ENCODE measurements around the gene PPP2R2D.
"Not testable (repeated sequence)": the region's sequence is repeated elsewhere in the genome, so short reads cannot be mapped to it uniquely, and the experiment has no call there.

Gene PPP2R2D

DNA sequence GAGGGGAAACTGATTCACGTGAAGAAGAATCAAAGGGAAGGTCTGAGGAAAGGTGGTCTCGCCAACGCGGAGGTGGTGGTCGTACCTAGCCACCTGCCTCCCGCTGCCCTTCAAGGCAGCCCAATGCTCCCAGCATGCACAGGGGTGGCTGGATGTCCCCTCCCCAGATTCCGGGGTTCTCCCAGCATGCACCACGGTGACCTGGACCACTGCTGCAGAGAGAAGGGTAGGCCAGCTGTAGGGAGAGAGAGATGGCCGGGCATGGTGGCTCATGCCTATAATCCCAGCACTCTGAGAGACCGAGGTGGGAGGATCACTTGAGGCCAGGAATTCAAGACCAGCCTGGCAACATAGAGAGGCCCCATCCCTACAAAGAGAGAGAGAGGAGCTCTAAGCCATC, 32.4 kb upstream of the PPP2R2D start:
- no peak for DNase-seq

DNA sequence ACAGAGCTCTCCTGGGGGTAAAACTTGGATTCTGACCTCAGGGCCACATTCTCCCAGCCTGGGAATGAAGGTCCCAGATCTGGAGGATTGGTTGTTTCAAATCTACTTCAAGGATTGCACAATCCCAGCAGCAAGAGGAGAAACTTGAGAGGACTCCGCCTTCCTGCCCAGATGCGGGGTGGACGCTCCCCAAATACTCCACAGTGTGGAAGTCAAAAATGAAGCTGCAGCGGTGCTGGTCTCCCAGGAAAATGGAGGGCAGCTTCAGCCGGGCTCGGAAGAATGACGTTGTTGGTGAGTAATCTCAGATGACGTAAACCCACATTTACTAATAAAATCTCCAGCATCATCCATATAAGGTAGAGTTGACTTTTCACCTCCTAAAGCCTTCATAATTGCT, 31.5 kb upstream of the PPP2R2D start:
- DNase-seq = no peak

DNA sequence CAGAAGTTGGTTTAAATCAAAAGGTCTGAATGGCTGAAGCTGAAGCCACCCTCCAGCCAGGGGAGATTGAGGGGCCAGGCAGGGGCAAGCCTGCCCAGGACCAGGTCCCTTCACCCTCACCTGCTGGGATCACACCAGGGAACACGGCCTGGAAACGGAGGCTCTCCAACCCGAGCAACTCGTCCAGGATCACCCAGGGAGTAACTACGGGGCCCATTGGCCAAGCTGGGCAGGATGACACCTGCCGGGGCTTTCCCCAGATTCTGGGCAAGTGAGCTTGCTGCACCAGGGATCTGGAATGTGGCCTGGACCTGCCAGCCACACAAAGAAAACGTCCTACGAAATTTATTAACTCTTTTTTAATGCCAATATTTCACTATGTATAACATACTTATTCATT, 30.4 kb upstream of the PPP2R2D start:
- DNase-seq = no peak

DNA sequence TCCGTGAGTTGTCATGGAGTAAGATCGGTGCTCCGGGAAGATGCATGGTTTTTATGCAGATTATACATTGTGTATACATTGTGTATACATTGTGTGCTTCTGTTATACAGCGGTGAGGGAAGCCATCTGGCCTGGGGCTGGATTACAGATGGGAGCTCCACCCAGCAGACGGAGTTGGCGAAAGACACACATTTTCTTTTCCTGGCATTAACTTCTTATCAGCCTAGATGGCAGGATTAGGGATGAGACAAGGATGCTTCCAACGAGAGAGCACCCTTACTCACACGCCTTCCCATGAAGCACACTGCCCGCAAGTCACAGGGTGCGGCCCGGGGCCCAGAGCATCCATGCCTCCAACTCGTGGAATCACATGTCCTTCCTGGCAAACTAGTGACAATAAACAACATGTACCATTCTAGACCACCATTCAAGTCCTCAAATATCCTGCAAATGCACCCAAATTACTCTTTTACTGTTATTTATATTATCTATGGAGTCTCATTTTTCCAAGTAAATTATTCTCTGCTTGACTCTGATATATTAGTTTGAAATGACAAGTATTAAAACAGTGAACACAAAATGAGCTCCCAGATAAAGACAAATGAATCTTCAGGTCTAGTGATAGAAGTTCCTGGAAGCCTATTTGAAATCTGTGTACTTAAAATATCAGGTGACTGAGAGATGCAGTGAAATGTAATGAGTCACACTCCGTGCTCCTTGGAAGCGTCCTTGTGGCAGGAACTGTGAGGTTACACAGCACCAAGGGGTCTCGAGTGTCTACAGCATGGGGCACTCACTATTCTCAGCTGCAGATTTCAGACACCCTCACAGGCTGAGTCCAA, 29.8 kb upstream of the PPP2R2D start:
- DNase-seq = peak; percentile 51

DNA sequence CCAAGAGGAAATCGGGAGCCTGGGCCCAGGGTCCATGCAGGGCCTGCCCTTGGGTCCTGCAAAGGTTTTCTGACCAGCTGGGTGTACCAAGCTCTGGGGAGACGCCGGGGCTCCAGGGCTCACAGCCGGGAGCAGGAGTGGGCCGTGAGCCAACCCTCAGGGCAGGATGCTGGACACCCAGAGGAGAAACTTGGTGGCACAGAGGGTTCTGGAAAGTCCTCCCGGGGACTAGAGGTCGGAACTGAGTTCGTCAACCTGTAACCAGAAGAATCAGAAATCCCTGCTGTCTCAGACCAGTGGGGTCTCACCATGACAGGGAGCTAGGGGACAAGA, 29.2 kb upstream of the PPP2R2D start:
- no peak for DNase-seq

DNA sequence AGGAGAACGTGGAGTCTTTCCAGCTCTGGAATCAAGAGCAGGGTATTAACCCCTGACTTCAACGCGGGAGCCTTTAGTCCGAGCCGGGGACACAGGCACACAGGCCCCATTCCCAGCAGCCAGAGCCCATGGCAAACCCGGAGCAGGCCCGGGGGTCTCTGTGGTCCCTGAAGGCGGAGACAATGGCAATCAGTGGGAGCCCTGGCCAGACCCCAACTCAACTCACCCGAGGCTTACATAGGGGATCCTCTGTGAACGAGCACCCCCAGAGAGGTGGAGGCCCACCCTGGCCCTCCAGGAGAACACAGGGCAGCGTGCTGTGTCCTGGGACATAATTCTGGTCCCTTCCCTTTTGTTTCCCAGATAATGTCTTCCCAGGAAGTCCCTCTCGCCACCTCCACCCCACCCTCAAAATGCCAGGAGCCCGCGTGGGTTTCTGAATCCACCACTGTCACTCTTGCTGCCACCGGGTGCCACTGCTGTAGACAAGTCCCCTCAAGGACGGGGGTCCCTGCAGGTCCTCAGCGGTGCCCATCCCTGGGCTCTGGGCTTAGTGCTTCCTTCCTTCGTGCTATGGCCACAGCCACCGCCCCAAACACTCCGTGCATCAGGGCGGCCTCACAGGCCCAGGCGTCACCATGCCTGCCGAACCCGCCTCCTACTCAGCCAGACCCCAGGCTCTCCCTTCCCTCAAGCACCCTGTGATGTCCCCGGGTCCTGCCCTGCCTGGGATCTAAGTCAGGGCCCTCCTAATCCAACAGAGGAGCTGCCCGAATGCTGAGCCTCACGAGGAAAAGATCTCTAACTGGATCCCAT, 28.6 kb upstream of the PPP2R2D start:
- DNase-seq = no peak

DNA sequence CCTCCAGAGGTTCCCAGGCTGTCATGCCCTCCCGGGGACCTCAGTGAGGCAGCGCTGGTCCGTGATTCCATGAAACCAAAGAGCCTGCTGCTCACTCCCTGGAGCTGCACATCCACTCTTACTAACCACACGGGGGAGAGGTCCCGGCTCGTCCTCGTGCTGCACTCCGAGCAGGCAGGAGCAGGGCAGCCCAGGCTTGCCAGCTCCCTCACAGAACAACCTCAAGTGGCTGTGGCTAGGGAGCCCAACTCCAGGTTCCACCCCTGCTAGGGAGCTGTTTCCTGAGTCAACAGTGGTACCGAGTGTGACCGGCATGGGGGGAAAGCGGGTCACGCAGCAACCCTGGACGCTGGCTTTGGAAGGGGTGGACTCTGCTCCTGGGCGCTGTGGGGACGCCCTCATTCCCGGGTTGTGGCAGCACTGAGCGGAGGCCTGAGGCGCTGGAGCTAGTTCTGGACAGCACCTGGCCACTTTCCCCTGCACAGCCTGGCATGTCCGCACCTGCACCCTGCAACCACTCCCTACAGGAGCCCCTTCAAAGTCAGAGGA, 27.9 kb upstream of the PPP2R2D start:
- no peak for DNase-seq

DNA sequence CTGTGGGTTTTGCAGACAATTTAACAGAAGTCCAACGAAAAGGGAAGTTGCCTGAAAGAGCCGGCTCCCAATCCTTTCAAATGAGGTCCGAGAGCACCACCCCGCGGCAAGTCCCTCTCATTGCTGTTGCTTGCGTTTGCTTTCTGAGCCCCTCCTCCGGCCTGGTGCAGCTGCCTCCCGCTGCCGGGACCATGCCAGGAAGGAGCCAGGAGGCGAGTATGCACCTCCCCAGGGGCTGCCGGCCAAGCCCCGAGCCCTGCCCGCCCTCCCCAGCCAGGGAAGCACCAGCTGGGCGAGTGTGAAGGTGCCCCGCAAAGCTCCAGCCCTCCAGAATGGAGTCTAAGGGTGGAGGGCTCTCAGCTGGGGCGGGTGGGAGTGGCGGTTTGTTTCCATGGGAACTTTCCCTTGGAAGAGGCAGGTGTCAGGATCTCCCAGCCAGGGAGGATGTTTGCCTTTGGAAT, 25.8 kb upstream of the PPP2R2D start:
- peak; percentile 87 for DNase-seq

DNA sequence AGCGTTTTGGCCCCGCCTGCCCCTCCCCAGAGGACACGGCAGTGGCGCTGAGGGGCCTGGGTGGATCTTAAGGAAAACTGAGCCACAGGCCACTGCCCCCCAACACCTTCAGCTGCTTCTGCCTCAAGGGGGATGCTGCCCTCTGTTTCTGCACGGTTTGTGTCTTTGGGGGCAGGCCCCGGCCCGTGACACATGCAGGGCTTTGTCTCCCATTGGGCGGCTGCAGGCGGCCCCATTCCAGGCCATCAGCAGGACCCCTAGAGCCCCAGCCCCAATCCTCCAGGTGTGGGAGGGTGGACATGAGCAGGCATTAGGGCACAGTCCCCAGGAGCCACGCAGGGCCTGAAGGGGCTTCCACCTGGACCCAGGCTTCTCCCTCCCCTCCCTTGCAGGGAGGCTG, 25.3 kb upstream of the PPP2R2D start:
- DNase-seq = no peak

DNA sequence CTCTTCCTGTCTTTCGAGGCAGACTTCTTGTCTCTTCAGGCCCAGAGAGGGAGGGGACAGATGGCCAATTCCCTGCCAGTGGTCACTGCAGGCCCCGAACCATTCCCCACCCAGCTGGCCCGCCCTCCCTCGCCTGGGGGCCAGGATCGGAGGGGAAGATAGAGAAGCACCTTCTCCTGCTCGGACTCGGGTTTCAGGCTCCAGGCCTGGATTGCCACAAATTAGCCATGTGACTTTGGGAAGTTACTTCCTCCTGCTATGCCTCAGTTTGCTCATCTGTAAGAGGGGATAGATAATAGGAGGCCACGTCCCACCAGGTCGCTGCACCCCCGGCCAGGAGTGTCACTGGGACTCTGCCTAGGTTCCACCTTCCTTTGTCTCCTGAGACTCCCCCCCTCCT, 24.8 kb upstream of the PPP2R2D start:
- DNase-seq = no peak

DNA sequence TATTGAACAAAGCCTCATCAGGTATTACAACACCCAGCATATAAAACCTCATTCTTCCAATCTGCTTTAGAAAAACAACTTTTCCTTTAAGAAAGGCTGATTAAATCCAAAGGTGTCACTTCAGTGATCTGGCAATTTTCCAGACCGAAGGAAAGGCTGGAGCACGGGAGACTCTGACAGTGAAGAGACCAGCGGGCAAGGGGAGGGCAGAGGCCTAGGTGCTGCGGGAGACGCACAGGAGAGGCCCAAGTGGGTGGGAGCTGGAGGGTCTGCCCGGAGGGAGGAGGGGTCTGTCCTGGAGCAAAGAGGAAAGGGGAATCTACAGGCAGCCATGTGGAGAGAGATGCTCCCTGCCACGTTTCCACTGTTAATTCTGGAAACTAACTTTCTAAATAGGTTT, 24.3 kb upstream of the PPP2R2D start:
- DNase-seq = no peak

DNA sequence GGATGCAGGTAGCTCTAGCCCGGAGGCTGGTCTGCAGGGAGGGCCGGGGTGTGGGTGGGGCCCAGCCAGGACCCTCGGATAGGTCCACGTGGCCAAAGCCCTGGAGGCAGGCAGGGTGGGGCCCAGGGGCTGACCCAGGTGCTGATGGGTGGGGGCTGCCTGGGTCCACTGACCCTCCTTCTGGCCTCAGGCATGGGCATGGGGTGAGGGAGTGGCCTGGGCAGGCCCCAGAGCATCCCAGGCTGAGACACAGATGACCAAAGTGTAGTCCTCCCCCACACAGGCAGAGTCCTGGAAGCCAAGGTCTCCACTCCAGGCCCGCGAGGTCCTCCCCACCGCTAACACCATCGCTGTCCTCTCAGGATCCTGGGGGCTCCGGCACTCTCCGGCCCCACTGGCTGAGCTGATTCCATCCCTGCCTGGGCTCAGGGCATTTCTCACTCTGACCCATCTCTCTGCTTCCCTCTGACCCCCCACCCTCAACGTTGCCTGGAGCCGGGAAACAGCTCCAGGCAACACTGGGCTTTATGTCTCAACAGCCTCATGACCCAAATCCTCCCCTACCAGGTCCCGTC, 20.7 kb upstream of the PPP2R2D start:
- DNase-seq = no peak

DNA sequence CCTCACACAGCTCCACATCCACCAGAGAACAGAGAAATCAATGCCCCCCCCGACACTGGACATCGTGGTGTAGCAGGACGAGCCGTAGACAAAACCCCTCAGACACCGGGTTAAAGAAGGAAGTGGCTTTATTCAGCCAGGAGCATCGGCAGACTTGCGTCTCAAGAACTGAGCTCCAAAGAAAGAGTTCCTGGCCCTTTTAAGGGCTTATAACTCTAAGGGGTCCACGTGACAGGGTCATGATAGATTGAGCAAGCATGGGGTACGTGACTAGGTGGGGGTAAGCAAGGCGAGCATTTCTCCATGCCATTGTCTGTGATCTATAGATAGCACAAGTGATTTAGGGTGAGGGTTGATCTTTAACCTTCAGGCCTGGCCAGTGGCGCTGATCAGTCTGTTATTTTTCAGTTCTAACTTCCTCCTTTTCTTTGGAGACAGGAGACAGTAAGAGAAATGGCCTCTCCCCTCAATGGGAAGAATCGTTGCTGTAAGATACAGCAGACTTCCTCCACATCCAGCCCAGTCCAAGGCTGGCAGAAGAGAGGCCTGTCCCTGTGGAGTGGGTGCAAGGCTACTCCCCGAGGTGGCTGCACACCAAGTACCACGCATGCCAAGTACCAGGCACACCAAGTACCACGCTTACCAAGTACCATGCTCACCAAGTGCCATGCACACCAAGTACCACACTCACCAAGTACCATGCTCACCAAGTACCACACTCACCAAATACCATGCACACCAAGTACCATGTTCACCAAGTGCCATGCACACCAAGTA, 19.5 kb upstream of the PPP2R2D start:
- no peak for DNase-seq

DNA sequence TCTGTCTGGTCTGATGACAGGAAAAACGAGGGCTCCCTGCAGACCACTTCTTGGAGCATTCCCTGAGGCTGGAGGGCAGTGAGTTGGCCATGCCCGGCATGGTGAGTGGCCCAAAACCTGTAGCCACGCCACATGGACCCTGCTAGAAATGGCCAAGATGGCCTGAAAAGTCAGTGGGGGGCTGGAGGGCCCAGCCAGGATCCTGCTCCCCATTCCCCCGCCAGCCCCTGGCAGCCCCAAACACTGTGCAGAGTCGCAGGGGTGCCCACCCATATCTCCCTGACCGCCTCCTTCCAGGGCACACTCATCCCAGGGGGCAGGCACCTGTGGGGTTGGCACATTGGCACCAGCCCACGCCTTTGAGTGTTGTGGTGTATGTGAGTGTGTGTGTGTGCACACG, 18.7 kb upstream of the PPP2R2D start:
- DNase-seq = no peak

DNA sequence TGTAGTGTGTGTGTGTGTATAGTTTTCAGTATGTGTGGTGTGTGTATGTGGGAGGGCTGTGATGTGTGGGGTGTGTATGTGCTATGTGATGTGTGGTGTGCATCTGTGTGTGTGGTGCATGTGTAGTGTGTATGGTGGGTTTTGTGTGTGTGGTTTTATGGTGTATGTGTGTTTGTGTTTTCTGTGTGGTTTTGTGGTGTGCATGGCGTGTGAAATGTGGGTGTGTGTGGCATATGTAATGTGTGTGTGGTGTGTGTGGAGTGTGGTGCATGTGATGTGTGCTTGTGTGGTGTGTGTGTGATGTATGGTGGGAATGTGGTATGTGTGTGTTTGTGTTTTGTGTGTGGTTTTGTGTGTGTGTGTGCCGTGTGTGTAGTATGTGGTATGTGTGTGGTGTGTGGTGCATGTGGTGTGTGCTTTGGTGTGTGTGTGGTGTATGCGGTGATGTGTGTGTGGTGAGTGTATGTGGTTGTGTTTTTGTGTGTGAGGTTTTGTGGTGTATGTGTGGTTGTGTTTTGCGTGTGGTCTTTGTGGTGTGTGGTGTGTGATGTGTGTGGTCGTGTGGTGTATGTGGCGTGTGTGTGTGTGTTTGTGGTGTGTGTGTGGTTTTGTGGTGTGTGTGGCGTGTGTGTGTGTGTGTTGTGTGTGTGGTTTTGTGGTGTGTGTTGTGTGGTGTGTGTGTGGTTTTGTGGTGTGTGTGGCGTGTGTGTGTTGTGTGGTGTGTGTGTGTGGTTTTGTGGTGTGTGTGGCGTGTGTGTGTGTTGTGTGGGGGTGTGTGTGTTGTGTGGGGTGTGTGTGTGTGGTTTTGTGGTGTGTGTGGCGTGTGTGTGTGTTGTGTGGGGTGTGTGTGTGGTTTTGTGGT, 18.0 kb upstream of the PPP2R2D start:
- DNase-seq = no peak

DNA sequence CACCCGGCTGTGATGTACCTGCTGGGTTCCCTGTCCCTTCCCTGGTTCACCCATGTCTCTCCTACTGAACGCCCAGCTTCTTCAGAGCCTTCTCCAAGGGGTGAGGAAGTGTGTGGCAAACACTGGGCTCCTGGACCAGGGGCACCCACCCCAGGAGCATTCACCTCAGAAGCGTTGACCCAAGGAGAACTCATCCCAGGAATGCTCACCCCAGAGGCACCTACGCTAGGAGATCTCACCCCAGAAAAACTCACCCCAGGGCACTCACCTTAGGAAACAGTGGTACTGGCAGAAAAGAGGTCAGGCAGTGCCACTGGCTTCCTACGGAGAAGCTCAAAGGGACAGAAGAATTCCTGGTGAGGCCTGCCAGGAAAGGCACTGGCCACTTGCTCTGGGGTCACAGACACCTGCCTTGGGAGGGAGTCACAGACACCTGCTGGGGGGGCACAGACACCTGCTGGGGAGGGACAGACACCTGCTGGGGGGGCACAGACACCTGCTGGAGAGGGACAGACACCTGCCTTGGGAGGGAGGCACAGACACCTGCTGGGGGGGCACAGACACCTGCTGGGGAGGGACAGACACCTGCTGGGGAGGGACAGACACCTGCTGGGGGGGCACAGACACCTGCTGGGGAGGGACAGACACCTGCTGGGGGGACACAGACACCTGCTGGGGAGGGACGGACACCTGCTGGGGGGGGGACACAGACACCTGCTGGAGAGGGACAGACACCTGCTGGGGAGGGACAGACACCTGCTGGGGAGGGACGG, 17.0 kb upstream of the PPP2R2D start:
- DNase-seq = not testable (repeated sequence)

DNA sequence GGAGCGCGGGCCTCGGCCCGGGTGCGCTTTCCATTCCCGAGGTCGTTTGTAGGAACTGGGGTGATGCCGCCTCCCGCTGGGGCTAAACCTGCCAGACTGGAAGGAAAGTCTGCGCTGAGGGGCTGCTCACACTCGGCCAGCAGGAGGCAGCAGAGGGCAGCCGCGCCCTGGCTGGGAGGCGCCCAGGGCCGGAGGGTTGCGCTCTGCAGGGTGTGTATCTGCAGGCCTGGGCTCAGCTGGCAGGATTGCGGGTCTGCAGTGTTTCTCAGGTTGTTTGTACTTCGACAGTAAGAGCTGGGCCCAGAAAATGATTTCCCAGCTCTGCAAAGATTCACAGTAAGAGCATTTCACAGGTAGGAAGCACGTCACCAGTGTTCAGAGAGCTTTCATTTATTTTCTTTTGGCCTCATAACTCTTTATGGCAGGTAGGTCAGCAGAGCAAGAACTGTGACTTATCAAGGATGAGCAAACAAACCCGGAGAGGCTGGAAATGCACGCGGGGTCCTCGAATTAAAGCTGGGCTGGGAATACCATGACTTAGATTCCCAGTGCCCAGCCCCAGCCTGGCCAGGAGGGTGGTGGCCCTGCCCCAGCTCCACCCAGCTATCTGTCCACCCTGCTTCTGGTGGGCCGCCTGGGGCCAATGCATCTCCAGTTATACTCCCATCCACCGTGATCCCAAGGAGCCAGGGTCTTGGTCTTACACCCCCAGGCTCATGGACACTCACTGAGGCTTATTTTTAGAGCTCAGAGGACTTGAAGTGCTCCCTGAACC, 15.2 kb upstream of the PPP2R2D start:
- no peak for DNase-seq

DNA sequence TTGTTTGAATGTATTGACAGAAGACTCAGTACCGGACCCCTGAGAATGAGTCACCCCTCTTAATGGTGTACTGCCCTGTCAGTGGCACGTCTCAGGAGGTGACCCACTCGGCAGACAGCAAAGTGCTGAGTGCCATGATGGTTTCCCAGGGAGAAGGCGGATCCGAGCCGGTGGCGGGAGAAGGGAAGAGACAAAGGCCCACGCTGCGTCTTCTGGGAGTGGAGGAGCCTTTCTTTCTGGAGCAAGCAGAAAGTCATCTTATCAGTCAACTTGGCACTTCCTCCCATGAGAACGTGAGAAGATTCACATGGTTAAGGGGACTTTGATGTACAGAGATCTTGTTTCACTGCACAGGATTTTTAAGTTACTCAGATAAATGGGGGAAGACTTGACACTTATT, 14.6 kb upstream of the PPP2R2D start:
- no peak for DNase-seq

DNA sequence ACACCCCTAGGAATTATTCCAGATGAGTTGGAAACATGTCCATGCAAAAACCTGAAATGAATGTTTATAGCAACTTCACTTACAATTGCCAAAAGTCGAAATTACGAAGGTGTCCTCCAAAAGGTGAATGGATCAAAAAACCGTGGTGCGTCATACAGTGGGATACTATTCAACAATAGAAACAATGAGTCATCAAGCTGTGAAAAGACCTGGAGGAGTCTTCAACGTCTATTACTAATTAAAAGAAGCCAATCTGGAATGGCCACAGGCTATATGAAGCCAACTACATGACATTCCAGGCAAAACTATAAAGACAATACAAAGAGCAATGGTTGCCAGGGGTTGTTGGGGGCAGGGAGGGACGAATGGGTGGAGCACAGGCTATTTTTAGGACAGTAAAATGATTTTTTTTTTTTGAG, 12.6 kb upstream of the PPP2R2D start:
- no peak for DNase-seq

DNA sequence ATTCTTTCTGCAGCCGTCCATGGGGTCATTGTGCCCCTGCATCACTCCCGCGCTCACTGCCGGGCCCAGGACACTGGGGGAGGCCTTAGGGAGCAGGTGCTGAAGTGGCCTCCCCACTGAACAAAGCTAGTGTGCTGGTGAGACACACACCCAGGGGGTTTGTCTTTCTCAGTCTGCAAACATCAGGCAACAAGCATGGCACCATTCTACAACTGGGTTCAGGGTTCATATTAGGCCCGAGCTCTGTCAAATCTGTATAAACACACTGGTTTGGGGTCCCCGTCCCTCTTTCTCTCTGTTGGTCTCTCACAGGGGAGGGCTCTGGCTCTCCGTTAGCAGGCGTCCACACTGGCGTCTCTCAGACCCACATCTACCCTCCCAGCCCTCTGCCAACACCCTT, 11.1 kb upstream of the PPP2R2D start:
- DNase-seq = no peak
